Neuronal stem cell (in vitro differentiated cells): Measurements from ENCODE around the gene SFXN5.

Source experiments
- DNase-seq: peaks from one replicate; pipeline ENCODE4 v3.0.0-alpha.2; 2013; ENCODE audit warnings: low spot score
- H2AFZ ChIP-seq: one replicate; pipeline ENCODE4 v1.6.1; 2013; ENCODE audit warnings: mild to moderate bottlenecking, low read length, inconsistent platforms
- H2AK5ac ChIP-seq: 2 replicates; pipeline ENCODE4 v1.6.1; 2013; ENCODE audit warnings: low read depth, mild to moderate bottlenecking, inconsistent platforms, low read length, moderate library complexity, mixed read lengths
- H2BK120ac ChIP-seq: 2 replicates; pipeline ENCODE4 v1.6.1; 2013; ENCODE audit warnings: low read depth, mild to moderate bottlenecking, inconsistent platforms, low read length, moderate library complexity, mixed read lengths
- H2BK12ac ChIP-seq: one replicate; pipeline ENCODE4 v1.6.1; 2013; ENCODE audit warnings: low read length, inconsistent platforms
- H2BK15ac ChIP-seq: 2 replicates; pipeline ENCODE4 v1.6.1; 2013; ENCODE audit warnings: mild to moderate bottlenecking, low read length, inconsistent platforms, mixed read lengths
- H2BK5ac ChIP-seq: one replicate; pipeline ENCODE4 v1.6.1; 2013; ENCODE audit warnings: inconsistent platforms, mild to moderate bottlenecking, low read length, moderate library complexity
- H3K14ac ChIP-seq: one replicate; pipeline ENCODE4 v1.6.1; 2013; ENCODE audit warnings: low read length, inconsistent platforms
- H3K18ac ChIP-seq: 2 replicates; pipeline ENCODE4 v1.6.1; 2013; ENCODE audit warnings: low read length, inconsistent platforms
- H3K23ac ChIP-seq: 2 replicates; pipeline ENCODE4 v1.6.1; 2013; ENCODE audit warnings: low read depth, mild to moderate bottlenecking, mixed read lengths, low read length, inconsistent platforms; ENCODE audit not compliant: poor library complexity
- H3K27ac ChIP-seq: replicated peaks from 3 replicates; pipeline ENCODE4 v1.5.1; 2013; ENCODE audit warnings: low read length, inconsistent platforms
- H3K27me3 ChIP-seq, 3 experiments: 2 replicates each; pipeline ENCODE4 v1.6.1; 2013; ENCODE audit warnings: low read length in 3 of 3, mild to moderate bottlenecking in 2 of 3, inconsistent platforms in 1 of 3, low read depth in 1 of 3, mixed read lengths in 1 of 3, moderate library complexity in 1 of 3; ENCODE audit not compliant: control insufficient read depth in 3 of 3, insufficient read depth in 3 of 3
- H3K36me3 ChIP-seq, 2 donors: replicated peaks in 1 of 2; 2 replicates each; pipeline ENCODE4 v1.6.1; 2013; ENCODE audit warnings: low read length in 2 of 2; ENCODE audit not compliant: control insufficient read depth in 2 of 2, insufficient read depth in 2 of 2
- H3K4ac ChIP-seq: 2 replicates; pipeline ENCODE4 v1.6.1; 2013; ENCODE audit warnings: inconsistent platforms, mild to moderate bottlenecking, low read length, moderate library complexity
- H3K4me1 ChIP-seq, 2 donors: 1 replicate in 1 of 2; 2 replicates in 1 of 2; pipeline ENCODE4 v1.6.1; 2013; ENCODE audit warnings: low read length in 2 of 2, low read depth in 1 of 2; ENCODE audit not compliant: control insufficient read depth in 2 of 2, insufficient read depth in 1 of 2
- H3K4me2 ChIP-seq: one replicate; pipeline ENCODE4 v1.6.1; 2013; ENCODE audit warnings: mild to moderate bottlenecking, low read length, inconsistent platforms; ENCODE audit not compliant: insufficient read depth, poor library complexity, severe bottlenecking
- H3K4me3 ChIP-seq, 2 donors: 2 replicates each; pipeline ENCODE4 v1.5.1; 2013; ENCODE audit warnings: low read length in 2 of 2, mild to moderate bottlenecking in 2 of 2, inconsistent platforms in 1 of 2, moderate library complexity in 1 of 2
- H3K79me1 ChIP-seq: one replicate; pipeline ENCODE4 v1.6.1; 2013; ENCODE audit warnings: low read depth, mild to moderate bottlenecking, inconsistent platforms, low read length, moderate library complexity
- H3K9ac ChIP-seq: one replicate; pipeline ENCODE4 v1.6.1; 2013; ENCODE audit warnings: mild to moderate bottlenecking, low read depth, low read length, inconsistent platforms; ENCODE audit not compliant: poor library complexity
- H3K9me3 ChIP-seq, 2 donors: replicated peaks in 1 of 2; 2 replicates each; pipeline versions ENCODE3 to v1.6.1; 2013; ENCODE audit warnings: low read length in 2 of 2, mild to moderate bottlenecking in 2 of 2, inconsistent platforms in 1 of 2, low read depth in 1 of 2, mixed read lengths in 1 of 2, moderate library complexity in 1 of 2; ENCODE audit not compliant: control insufficient read depth in 2 of 2, insufficient read depth in 1 of 2
- H4K8ac ChIP-seq: one replicate; pipeline ENCODE4 v1.6.1; 2013; ENCODE audit warnings: low read depth, mild to moderate bottlenecking, inconsistent platforms, low read length, moderate library complexity
- H4K91ac ChIP-seq: one replicate; pipeline ENCODE4 v1.6.1; 2013; ENCODE audit warnings: low read length, low read depth, mild to moderate bottlenecking, inconsistent platforms; ENCODE audit not compliant: poor library complexity
- WGBS, 2 donors: extraction: QIAGEN DNeasy Blood & Tissue Kit; methylation state at CpG; one replicate each; pipeline ENCODE4 v1.1.7; 2013; ENCODE audit warnings: missing lambda C conversion rate in 2 of 2, mixed read lengths in 1 of 2; ENCODE audit not compliant: insufficient read length in 2 of 2, insufficient replicate concordance in 1 of 2; ENCODE audit errors: extremely low coverage in 2 of 2; 5-methylcytosine and 5-hydroxymethylcytosine counted together

SFXN5 gene

DNA sequence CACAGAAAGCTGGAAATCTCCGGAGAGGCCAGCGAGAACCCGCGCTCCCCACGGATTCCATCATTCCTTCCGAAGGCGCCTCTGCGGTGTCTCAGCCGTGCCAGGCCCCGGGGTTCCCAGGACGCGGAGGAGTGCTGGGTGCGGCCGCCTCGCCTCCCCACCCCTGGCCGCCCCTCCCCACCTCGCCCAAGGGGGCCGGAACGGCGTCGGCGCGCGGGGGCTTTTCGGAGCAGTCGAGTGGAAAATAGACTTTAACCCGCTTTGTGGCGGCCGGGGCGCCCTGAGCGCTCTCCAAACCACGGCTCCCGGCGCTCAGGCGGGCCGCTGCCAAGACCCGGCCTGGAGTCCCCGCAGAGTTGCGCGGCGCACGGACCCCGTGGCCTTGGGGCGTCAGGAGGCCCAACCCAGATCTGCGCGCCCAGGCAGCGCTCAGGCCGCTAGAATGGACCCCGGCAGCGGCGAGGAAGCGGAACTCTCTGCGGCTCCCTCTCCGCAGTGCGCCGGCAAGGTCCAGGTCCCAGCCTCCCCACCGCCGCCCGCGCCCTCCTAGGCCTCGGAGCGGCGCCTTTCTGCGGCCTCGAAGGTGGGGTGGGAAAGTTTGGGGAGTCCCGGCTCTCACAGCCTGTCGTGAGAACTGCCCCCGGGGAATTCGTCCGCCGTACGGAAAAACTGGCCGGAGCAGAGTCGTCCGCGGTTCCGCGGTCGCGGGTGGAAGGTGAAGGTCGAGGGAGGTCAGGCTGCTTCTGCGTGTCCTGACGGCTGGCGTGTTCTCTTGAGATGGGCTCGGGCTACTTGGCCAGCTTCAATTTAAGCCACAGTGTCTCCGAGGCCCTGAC is 155.4 kb downstream of the SFXN5 start:
- peaks cover 8 to 98% (median 76%) of the 10 kb centered on the region in 3 experiments for H3K27me3 ChIP-seq
- H4K8ac ChIP-seq, result no peak overlapping the region
- no peaks in the 10 kb centered on the region for H3K36me3 ChIP-seq
- H2BK5ac ChIP-seq, result peak overlapping the region; percentile 90
- peak overlapping the region; percentile 94 for H3K9ac ChIP-seq
- H2AFZ ChIP-seq, result peak overlapping the region; percentile 87
- H3K79me1 ChIP-seq, result peaks cover 3% of the 10 kb centered on the region
- peak overlapping the region; percentile 24 for H2BK12ac ChIP-seq
- peak overlapping the region; percentile 95 for H2BK15ac ChIP-seq
- peak overlapping the region; percentile 49 for H3K14ac ChIP-seq
- no CpG with 5 or more reads among the region's 86 CpGs for WGBS, 2 donors
- H3K27ac ChIP-seq, result no peak overlapping the region
- peak overlapping the region; percentile 91 for H3K4me2 ChIP-seq
- H3K9me3 ChIP-seq, result no peaks in the 10 kb centered on the region
- H2AK5ac ChIP-seq, result peak overlapping the region; percentile 82
- peak overlapping the region; percentile 66 for H3K4ac ChIP-seq
- H3K23ac ChIP-seq, result peak overlapping the region; percentile 59
- H4K91ac ChIP-seq, result peak overlapping the region; percentile 90
- H3K4me3 ChIP-seq, result peak overlapping the region in 1 of 2 donors; percentile 78
- peak; percentile 87 for DNase-seq
- H3K18ac ChIP-seq, result peak overlapping the region; percentile 86
- peak overlapping the region; percentile 97 for H2BK120ac ChIP-seq
- peaks cover 8 to 27% of the 10 kb centered on the region in 2 donors for H3K4me1 ChIP-seq

DNA sequence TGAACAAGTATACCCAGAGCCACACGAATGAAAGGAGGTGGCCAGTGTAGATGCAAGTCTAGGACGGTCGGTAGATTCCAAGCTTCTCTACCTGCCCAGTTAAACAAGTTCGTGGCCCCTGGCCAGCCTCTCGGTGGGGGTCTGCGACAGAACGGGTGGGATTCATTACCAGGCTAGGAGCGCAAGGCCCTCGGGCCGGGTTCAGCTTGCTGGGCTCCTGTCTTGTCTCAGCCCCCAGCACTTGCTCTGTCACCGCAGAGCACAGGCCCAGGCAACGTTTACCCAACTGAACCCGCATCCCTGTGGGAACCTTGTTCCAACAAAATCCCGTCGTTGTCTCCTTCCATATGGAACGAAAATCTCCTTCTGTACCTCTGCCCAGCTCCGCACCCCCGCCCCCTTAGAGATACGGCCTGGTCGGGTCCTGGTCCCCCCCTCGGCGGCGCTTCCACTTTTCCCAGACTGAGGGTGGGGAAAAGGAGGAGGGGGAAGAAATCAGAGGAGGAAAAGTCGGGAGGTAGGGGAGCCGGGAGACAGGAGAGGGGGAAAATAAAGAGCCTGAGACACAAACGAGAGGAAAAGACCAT is 156.1 kb downstream of the SFXN5 start:
- H4K91ac ChIP-seq, result no peak overlapping the region
- H2BK120ac ChIP-seq, result peak overlapping the region; percentile 73

DNA sequence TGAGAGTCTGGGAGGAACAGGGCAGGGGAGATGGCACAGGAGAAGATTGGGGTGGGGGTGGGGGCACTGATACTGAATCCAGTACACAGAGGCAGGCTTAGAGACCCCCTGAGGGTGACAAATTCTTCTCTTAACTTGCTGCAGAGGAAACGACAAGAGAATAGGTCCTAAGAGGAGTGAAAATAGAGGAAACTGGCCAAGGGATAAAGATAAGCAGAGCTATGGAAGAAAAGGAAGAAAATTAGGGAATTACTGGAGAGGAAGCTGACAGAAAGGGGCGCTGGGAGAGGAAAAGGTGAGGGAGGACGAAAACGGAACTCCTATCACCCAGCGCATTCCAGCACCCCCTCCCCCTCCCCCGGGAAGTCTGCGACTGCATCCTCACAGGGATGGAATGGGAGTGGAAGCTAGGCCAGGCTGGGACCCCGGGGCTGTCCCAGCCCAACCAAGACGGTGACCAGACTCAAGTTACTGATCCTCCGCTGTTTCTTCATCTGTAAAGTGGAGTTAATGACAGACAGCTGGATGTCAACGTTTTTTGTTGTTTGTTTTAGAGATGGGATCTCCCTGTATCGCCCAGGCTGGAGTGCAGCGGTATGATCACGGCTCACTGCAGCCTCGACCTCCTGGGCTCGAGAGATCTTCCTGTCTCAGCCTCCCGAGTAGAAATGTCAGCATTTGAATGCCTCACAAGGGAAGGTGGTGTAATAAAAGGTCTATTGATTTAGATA is 156.8 kb downstream of the SFXN5 start:
- no CpG with 5 or more reads among the region's 17 CpGs for WGBS, 2 donors

More for the DNA sequence above, 156.1 kb downstream of the SFXN5 start:
- DNase-seq, result no peak
- Histone ChIP-seq H2BK12ac (no peak overlapping the region), H3K4me3 (peak overlapping the region in 1 of 2 donors; percentile 73), H2BK5ac (peak overlapping the region; percentile 85), H3K4ac (no peak overlapping the region), H2BK15ac (peak overlapping the region; percentile 82), H3K27me3 (peaks cover 7 to 98% (median 73%) of the 10 kb centered on the region in 3 experiments), H3K4me2 (peak overlapping the region; percentile 91), H3K27ac (no peak overlapping the region), H3K14ac (no peak overlapping the region), H3K9ac (peak overlapping the region; percentile 38), H3K79me1 (peaks cover 3% of the 10 kb centered on the region), H2AFZ (peak overlapping the region; percentile 87), H3K18ac (peak overlapping the region; percentile 33), H3K23ac (no peak overlapping the region), H3K9me3 (no peaks in the 10 kb centered on the region), H3K36me3 (no peaks in the 10 kb centered on the region), H2AK5ac (peak overlapping the region; percentile 70), H4K8ac (no peak overlapping the region), H3K4me1 (peaks cover 8 to 24% of the 10 kb centered on the region in 2 donors)
- WGBS, 2 donors, result no CpG with 5 or more reads among the region's 26 CpGs

More for the DNA sequence above, 156.8 kb downstream of the SFXN5 start:
- Histone ChIP-seq H3K4me1 (peaks cover 8 to 24% of the 10 kb centered on the region in 2 donors), H3K4me2 (peak overlapping the region; percentile 91), H4K8ac (no peak overlapping the region), H3K36me3 (no peaks in the 10 kb centered on the region), H3K14ac (no peak overlapping the region), H2BK5ac (peak overlapping the region; percentile 85), H3K27me3 (peaks cover 7 to 98% (median 66%) of the 10 kb centered on the region in 3 experiments), H2AFZ (no peak overlapping the region), H3K4ac (no peak overlapping the region), H2AK5ac (peak overlapping the region; percentile 70), H3K9ac (no peak overlapping the region), H4K91ac (no peak overlapping the region), H2BK120ac (no peak overlapping the region), H3K4me3 (peak overlapping the region in 1 of 2 donors; percentile 73), H3K18ac (peak overlapping the region; percentile 78), H2BK12ac (no peak overlapping the region), H3K9me3 (no peaks in the 10 kb centered on the region), H3K27ac (no peak overlapping the region), H2BK15ac (no peak overlapping the region), H3K79me1 (peaks cover 3% of the 10 kb centered on the region), H3K23ac (no peak overlapping the region)
- no peak for DNase-seq
